Neural crest cell (in vitro differentiated cells): Measurements from ENCODE around the gene ANKS1A. TPM values are rescaled to one million over a fixed set of nuclear protein-coding genes. Genes with fewer than 3 reads are reported as not detected.

Experiments used
- DNase-seq: peaks from one replicate; pipeline ENCODE4 v3.0.0; 2021; ENCODE audit warnings: low read depth, mixed read lengths, low spot score
- H3K27ac Mint-ChIP-seq: one replicate; pipeline ENCODE4 v1.8.0; 2021; ENCODE audit warnings: mild to moderate bottlenecking, mixed read lengths; ENCODE audit not compliant: unreplicated experiment
- H3K27me3 Mint-ChIP-seq: 2 replicates; pipeline ENCODE4 v1.8.0; 2021; ENCODE audit warnings: low read depth, mild to moderate bottlenecking, mixed read lengths
- H3K36me3 Mint-ChIP-seq: 2 replicates; pipeline ENCODE4 v1.8.0; 2021; ENCODE audit warnings: low read depth, mild to moderate bottlenecking, mixed read lengths
- H3K4me1 Mint-ChIP-seq: 2 replicates; pipeline ENCODE4 v1.8.0; 2021; ENCODE audit warnings: mixed read lengths
- H3K4me3 Mint-ChIP-seq: one replicate; pipeline ENCODE4 v1.8.0; 2021; ENCODE audit warnings: mild to moderate bottlenecking, mixed read lengths
- H3K9me3 Mint-ChIP-seq: 2 replicates; pipeline ENCODE4 v1.8.0; 2021; ENCODE audit warnings: mixed read lengths
- CTCF ChIP-seq: fragments of 200-600 bp; sonication (generic); conservative IDR thresholded peaks from 2 replicates; pipeline ENCODE4 v1.5.0; 2021; ENCODE audit warnings: antibody characterized with exemption, mild to moderate bottlenecking
- total RNA-seq: library from RNA; stranded (reverse); gene quantifications from 2 replicates; pipeline ENCODE4 v1.2.1, GENCODE V29; 2021

Gene ANKS1A
- total RNA-seq, 1 donor from 2014 or later: 33.2 TPM

DNA sequence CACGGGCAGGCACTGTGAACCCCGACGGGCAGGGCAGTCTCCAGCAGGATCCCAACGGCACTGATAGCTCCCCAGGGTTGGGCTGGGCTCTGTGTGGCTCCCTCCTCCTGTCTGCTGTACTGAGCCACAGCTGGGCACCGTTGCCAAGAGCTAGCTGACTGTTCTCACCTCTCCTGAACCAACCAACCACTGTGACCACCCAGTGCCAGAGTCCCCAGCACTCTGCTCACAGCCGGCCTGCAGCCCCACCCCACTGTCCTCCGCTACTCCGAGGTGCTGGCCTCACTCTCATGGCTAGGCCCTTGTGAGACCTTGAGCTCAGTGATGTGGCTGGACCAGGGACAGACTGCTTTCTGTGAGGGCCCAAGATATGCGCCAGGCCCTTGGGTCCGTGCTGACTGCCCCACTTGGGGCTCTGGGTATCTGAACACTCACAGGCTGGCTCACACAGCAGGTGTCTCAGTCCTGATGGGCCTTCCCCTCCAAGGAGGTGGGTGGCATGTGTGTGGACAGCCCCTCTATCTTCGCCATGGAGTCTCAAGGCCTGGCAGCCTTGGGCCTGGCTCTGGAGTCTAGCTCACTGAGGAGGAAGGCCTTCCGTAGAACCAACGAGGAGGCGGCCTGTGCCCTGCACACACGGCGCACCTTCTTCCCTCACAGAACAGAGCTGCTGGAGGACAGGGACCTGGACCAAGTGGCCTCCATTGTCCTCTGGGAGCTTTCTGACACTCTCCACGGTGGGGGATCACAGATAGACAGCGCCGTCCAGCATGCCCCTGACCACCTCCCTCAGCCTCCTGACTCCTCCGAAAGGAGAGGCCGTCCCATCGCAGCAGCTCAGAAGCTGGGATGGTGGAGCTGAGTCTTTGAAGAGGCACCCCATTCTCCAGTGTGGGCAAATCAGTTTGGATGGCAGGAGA is 198.6 kb downstream of the ANKS1A start:
- no peaks in the 10 kb centered on the region for H3K27me3 Mint-ChIP-seq
- no peak for DNase-seq
- TF ChIP-seq CTCF: no peak
- peaks cover 2% of the 10 kb centered on the region for H3K4me1 Mint-ChIP-seq
- no peak overlapping the region for H3K4me3 Mint-ChIP-seq
- H3K9me3 Mint-ChIP-seq: no peaks in the 10 kb centered on the region
- no peaks in the 10 kb centered on the region for H3K36me3 Mint-ChIP-seq
- no peak overlapping the region for H3K27ac Mint-ChIP-seq

- no peaks in the 10 kb centered on the region for H3K36me3 Mint-ChIP-seq
- H3K9me3 Mint-ChIP-seq: no peaks in the 10 kb centered on the region
- TF ChIP-seq CTCF: no peak
- no peak overlapping the region for H3K27ac Mint-ChIP-seq
- no peak overlapping the region for H3K4me3 Mint-ChIP-seq
- H3K4me1 Mint-ChIP-seq: peaks cover 6% of the 10 kb centered on the region
- no peaks in the 10 kb centered on the region for H3K27me3 Mint-ChIP-seq
- DNase-seq: no peak
Observed at GRCh38 chr6:35088281-35089215, 199.5 kb downstream of the ANKS1A start.

DNA sequence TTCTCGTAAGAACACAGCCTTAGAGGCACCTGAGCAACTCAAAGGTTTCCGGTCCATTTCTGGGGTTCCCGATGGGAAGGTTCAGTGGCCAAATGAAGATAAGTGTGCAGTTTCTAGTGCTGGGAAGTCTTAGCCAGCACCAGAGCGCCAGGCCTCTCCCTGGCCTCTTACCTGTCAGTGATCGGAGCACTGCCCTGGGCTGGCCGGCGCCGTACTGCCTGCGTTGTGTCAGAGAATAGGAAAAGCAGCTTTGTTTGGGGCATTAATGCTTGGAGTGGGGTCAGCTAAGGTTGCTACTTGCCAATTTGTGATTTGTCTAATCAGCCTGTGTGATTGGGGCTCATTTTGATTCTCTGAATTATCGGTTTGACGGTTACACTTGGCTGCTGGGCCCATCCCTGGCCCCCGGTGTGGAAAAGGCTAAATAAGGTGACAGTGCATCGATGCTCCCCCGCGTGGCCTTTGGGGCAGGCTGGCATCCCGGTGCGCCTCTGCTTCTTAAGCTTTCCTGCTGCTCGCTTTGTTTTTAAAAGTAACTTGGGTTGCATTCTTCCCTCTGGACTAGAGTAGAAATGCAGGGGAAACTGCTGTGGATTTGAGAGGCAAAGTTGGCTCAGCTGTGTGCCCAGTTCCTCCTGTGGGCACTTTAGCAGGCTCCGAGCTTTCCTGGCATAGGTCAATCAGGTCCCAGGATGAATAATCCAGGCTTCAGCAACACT is 200.3 kb downstream of the ANKS1A start:
- peaks cover 12% of the 10 kb centered on the region for H3K4me1 Mint-ChIP-seq
- no peaks in the 10 kb centered on the region for H3K36me3 Mint-ChIP-seq
- no peaks in the 10 kb centered on the region for H3K27me3 Mint-ChIP-seq
- no peak for DNase-seq
- no peak overlapping the region for H3K27ac Mint-ChIP-seq
- no peaks in the 10 kb centered on the region for H3K9me3 Mint-ChIP-seq
- TF ChIP-seq CTCF: no peak
- H3K4me3 Mint-ChIP-seq: no peak overlapping the region

- H3K36me3 Mint-ChIP-seq: no peaks in the 10 kb centered on the region
- H3K4me1 Mint-ChIP-seq: peaks cover 16% of the 10 kb centered on the region
- H3K27me3 Mint-ChIP-seq: no peaks in the 10 kb centered on the region
- H3K9me3 Mint-ChIP-seq: no peaks in the 10 kb centered on the region
- peak overlapping the region; percentile 57 for H3K27ac Mint-ChIP-seq
- no peak overlapping the region for H3K4me3 Mint-ChIP-seq
- DNase-seq: no peak
- TF ChIP-seq CTCF: no peak
Observed at GRCh38 chr6:35089935-35090505, 201.0 kb downstream of the ANKS1A start.

GRCh38 chr6:35090734-35091133 is 201.7 kb downstream of the ANKS1A start:
- no peak for TF ChIP-seq CTCF

More at GRCh38 chr6:35090734-35091133, 201.7 kb downstream of the ANKS1A start:
- no peaks in the 10 kb centered on the region for H3K27me3 Mint-ChIP-seq
- no peak for DNase-seq
- H3K4me3 Mint-ChIP-seq: no peak overlapping the region
- no peaks in the 10 kb centered on the region for H3K36me3 Mint-ChIP-seq
- no peaks in the 10 kb centered on the region for H3K9me3 Mint-ChIP-seq
- H3K27ac Mint-ChIP-seq: no peak overlapping the region
- H3K4me1 Mint-ChIP-seq: peaks cover 22% of the 10 kb centered on the region
